HG03064 (cell line): ENCODE data around the gene HTR3B.
"Not testable (repeated sequence)": the region's sequence is repeated elsewhere in the genome, so short reads cannot be mapped to it uniquely, and the experiment has no call there.

ENCODE experiments used
- ATAC-seq: cut with Tn5 transposase; IDR thresholded peaks from one replicate; pipeline ENCODE4 v1.9.1; 2021; ENCODE audit warnings: low read depth; ENCODE audit not compliant: unreplicated experiment

HTR3B gene

DNA sequence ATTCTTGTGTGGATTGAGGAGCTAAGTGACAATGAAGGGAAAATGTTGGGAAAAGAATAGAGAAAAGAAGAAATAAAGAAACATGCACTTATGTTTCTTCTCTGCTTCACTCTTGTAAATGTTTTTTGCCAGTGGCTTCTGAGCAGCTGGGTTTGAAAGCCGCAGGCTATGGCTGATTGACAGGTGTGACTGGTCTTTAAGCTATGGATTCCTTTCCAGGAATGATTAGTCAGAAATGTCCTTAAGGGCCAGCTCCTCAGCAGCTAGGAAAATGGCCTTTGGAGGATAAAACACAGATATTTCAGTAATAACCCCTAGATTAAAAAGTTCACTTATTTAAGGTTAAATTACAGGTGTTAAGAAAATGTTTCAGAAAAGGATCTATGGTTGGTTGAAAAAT is 22.7 kb upstream of the HTR3B start:
- no peak for ATAC-seq

DNA sequence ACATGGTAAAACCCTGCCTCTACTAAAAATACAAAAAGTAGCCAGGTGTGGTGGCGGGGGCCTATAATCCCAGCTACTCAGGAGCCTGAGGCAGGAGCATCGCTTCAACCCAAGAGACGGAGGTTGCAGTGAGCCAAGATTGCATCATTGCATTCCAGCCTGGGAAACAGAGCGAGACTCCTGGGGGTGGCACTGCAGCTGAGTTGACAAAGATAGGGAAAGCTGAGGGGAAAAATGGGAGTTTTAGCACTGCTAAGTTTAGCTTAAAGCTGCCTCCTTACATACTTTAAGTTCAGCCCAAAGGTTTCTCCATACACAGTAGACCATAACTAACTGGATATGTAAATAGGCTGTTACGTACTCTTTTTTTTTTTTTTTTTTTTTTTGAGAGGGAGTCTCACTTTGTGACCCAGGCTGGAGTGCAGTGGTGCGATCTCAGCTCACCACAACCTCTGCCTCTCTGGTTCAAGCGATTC is 20.2 kb upstream of the HTR3B start:
- no peak for ATAC-seq

DNA sequence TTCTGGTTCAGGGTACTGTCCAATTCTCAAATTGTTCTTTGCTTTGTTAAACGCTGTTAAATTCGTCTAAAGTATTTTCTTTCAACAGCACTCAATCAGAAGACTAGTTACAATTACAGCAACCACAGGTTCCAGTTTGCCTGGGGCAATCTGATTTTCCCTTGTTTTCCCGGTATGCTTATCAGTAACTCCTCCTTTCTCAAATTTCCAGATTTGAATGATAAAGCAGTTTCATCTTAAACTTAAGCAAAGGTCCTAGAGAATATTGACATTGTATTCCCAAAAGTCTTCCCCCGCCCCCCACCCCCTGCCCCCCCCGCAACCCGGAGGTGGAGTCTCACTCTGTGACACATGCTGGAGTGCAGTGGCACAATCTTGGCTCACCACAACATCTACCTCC is 18.7 kb upstream of the HTR3B start:
- no peak for ATAC-seq

DNA sequence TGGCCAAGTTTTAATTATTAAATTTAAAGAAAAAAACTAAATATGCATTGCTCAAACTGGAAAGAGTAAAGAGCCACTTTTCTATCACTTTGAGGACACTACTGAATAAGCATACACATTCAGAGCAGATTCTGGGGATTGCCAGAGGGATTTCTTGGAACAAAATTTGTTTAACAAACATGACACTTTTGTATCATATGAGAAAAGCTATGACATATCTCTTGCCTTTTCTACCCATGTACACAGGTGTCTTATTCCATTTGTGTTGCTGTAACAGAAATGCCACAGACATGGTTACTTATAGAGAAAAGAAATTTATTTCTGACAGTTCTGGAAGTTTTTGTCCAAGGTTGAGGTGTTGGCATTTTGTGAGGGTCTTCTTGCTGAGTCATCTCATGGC is 15.7 kb upstream of the HTR3B start:
- ATAC-seq = no peak

DNA sequence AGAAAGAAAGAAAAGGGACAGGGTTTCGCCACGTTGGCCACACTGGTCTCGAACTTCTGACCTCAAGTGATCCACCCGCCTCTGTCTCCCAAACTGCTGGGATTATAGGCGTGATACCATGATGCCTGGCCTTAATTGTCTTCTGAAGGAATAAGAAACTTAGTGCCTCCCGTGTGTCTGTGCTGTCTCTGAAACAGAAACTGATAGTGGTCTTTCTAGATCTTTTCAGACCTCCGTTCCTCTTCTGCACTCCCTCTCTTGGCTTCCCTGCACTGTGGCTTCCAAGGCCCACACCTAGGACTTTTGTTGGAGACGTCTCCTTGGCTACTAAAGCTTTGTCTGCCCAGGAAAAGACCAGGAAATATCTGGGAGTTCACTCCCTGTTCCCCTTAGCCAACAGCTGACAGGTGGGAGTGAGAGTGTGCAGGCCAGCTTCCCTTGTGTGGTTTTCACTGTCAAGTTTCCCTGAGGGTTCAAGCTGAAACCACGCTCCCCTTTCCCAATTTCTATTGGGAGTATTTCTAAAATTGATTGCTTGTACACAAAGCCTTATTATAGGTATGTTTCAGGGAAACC is 10.1 kb upstream of the HTR3B start:
- no peak for ATAC-seq

DNA sequence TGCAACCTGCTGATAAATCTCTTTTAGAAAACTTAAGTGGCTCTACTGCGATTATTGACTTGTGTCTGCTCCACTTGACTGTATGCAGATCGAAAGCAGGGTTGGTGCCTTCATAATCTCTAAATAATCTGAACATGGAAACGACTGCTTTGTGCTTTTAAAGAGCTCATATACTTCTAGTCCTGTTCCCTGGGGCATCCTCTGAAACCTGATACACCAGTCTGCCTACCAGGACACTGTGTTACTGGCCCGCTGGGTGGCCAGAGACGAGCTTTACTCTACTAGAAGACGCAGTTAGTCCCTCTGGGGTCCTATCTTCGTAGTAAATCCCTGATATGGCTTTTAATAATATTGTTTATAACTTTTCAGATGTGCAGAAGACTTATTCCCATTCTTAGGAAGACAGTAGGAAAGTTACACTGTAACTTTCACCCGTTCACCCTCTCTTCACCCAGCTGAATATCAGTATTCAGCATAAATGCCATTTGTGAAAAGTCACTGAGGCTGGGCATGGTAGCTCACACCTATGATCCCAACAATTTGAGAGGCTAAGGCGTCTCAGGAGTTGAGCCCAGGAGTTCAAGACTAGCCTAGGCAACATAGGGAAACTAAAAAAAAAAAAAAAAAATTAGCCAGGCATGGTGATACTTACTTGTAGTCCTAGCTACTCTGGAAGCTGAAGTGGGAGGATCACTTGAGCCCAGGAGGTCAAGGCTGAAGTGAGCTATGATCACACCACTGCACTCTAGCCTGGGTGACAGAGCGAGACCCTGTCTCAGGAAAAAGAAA is 9.0 kb upstream of the HTR3B start:
- no peak for ATAC-seq

DNA sequence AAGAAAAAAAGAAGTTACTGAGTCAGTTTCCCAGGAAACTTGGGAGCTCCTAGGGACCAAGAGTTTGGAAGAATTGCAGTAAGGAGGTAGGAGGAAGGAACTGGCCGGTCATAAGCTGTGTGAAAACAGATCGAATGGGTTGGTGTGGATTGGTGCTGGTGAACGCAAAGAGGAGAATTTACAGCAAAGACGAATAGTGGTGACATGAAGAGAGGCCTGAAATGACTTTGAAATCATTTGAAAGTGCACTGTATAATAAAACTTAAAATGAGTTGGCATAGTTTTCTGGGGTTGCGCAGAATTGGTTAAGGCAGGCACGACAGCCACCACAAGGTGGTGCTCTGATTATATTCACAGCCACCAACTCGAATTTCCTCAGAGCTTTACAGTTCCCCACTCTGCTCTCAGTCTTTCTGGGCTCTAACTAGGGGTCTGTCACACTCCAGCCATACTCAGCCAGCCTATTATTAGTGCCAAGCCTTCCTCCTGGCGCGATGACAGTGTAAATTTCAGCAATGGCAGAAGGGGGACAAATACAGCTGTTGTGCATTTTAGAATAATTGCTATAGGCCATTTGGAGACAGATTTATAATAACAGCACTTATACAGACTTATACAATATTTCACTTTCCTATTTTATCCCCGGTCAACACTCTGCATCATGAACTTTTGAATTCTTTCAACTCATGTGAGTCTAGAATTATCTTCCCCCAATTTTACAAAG is 8.3 kb upstream of the HTR3B start:
- no peak for ATAC-seq

DNA sequence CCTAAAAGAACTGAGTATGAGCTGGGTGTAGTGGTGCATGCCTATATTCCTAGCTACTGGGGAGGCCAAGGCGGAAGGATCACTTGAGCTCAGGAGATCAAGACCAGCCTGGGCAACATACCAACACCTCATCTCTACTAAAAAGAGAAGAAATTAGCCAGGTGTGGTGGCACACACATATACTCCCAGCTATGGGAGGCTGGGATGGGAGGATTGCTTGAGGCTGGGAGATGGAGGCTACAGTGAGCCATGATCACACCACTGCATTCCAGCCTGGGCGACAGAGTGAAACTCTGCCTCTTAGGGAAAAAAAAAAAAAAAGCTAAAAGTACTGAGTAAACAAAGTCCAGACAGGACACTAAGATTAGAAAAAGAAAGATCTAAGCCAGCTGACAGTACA is 3.5 kb upstream of the HTR3B start:
- no peak for ATAC-seq

DNA sequence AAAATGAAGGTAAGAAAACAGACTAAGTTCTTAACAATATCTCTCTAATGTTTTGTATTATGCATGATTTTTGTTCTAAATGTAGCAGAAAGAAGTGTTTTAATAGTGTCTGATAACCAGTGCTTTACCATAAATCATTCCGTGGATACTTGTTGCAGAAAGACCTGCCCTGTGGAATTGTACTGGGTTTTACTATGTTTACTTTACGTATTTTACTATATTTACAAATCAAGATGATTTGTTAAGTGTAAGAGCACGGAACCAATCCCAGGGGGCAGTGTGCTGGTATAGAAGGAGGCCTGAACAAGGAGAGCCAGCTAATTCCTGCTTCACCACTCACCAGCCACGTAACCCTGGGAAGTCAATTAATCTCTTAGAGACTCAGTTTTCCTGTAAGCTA is 1.4 kb downstream of the HTR3B start:
- no peak for ATAC-seq

DNA sequence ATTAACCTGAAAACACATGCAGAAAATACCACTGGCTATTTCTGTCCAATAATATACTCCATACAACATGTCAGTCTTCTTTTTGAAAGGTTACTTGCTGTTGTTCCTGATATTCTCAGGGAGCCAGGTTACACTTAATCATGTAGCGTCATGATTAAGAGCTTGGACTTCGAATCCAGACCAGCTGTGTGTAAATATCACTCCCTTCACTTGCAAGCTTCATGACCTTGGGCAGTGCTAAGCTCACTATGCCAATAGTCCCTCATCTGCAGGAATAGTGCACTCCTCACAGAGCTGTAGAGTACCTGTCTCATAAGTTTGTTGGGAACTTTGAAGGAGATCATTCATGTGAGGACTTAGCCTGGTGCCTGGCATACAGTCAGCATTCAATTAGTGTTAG is 1.9 kb downstream of the HTR3B start:
- ATAC-seq = no peak

DNA sequence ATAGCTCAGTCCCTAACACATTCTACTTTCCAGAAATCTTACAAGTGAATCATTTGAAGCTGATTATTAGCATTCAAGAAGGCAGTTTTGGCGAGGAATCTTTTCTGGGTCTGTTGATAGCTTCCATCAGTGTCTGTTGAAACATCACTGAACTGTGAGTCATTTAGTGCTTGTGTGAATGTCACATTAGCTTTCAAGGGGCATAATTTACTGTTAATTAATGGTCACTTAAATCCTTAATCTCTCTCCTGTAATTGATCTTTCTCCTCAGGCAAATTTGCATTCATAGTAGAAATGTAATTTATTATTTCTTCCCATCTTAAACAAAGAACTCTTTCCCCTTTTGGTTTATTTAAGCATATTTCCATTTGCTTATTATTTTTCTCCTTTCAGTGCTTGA is 2.6 kb downstream of the HTR3B start:
- ATAC-seq = no peak

DNA sequence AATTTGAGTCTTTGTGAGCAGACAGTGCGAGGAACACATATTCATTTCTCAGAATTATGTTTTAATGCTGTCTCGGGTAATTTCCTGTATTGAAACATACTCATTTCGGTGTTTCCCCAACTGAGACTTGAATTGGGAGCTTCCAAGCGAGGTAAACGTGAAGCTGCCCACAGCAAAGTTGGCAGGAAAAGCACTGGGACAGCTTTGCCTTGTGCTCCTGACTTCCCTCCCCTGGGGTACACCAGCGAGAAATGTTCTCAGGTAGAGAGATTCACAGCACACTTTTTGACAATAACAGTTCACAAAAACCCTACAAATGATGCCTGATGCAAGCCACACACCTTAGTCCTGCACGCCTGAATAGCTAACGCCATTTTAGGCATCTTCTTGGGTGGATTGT is 3.1 kb downstream of the HTR3B start:
- ATAC-seq = no peak

DNA sequence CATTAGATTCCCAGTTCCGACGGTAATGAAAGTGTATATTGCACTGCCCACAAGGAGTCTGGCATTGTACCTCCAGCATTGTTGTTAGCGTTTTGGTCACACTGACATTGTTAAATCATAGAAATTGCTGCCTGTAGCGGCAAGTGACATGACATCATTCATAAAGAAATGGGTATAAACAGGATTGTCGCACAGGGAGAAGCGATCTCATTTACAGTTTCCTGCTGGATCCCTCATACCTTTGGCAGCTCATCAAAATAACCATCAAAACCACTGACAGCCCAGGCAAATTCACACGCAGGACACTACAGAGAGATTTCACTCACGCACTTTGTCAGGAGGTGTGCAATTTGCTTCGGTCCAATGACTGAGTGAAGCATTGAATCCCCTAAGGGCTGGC is 3.5 kb downstream of the HTR3B start:
- no peak for ATAC-seq

DNA sequence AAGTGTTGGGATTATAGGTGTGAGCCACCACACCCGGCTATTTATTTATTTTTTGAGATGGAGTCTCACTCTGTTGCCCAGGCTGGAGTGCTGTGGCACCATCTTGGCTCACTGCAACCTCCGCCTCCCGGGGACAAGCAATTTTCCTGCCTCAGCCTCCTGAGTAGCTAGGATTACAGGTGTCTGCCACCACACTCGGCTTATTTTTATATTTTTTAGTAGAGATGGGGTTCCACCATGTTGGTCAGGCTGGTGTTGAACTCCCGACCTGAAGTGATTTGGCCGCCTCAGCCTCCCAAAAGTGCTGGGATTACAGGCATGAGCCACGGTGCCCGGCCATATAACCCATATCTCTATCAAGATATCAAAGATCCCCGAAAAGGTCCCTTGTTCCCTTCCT is 6.9 kb downstream of the HTR3B start:
- ATAC-seq = not testable (repeated sequence)

DNA sequence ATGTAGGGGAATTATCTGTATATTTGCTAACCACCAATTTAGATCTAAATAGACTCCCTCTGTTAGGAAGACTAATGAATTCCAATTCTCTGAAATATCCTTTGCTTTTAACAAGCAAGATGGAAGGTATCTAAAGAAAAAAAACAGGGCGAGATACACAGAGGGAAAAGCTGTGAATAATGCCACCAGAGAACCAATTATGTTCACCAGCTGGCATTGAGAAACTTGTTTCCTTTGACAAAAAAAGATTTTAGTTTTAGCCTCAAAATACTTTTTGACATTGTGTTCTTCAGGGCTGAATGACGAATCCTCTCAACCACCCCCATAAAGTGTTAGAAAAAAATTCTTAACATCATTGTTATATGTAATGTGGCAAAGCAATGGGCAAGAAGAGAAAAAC is 19.0 kb downstream of the HTR3B start:
- ATAC-seq = no peak

DNA sequence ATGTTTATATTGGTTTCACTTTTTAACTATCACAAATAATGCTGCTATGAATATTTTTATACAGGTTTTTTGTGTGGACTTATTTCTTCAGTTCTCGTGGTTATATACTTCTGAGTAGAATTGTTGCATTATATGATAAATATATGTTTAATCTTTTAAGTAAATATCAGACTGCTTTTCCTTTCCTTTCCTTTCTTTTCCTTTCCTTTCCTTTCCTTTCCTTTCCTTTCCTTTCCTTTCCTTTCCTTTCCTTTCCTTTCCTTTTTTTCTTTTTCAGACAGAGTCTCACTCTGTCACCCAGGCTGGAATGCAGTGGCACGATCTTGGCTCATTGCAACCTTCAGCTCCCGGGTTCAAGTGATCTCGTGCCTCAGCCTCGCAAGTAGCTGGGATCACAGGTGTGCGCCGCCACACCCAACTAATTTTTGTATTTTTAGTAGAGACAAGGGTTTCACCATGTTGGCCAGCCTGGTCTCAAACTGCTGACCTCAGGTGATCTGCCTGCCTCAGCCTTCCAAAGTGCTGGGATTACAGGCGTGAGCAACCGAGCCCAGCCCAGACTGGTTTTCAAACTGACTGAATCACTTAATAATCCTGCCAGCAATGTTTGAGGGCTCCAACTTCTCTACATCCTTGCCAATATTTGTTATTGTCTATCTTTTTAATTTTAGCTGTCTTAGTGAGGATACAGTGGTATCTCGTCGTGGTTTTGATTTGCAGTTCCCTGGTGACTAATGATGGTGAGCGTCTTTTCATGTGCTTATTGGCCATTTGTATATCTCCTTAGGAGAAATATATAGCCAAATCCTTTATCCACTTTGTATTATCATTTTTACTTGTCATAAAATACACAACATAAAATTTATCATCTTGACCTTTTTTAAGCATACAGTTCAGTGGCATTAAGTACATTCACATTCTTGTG is 21.9 kb downstream of the HTR3B start:
- ATAC-seq = no peak

DNA sequence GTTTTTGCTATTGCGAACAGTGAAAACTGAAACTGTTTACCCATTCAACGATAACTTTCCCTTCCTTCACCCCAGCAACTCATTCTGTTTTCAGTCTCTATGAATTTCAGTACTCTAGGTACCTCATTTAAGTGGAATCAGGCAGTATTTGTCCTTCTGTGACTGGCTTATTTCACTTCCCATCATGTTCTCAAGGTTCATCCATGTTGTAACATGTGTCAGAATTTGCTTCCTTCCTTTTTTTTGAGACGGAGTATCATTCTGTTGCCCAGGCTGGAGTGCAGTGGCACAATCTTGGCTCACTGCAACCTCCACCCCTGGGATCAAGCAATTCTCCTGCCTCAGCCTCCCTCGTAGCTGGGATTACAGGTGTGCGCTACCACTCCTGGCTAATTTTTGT is 23.7 kb downstream of the HTR3B start:
- no peak for ATAC-seq

DNA sequence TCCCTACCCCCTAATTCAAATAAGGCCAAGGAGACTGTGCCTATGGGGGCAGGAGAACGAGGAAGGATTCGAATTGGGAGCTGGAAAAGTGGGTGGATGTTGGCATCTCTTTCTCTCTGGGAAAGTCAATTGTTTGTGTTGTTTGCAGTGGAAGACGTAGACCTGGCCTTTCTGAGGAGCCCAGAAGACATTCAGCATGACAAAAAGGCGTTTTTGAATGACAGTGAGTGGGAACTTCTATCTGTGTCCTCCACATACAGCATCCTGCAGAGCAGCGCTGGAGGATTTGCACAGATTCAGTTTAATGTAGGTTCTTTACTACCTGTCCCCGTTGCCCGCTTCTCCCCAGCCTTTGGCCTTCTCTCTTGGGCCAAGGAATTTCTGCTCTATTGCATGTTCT is 28.2 kb downstream of the HTR3B start:
- ATAC-seq = no peak

DNA sequence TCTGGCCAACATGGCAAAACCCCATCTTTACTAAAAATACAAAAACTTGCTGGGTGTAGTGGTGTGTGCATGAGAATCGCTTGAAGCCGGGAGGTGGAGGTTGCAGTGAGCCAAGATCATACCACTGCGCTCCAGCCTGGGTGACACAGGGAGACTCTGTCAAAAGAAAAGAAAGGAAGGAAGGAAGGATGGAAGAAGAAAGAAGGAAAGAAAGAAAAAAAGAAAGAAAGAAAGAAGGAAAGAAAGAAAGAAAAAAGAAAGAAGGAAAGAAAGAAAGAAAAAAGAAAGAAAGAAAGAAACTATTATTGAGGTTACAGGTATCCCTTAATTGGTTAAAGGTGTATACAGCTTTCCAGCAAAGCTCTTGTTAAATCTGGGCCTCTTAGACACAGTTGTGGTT is 29.6 kb downstream of the HTR3B start:
- ATAC-seq = not testable (repeated sequence)

DNA sequence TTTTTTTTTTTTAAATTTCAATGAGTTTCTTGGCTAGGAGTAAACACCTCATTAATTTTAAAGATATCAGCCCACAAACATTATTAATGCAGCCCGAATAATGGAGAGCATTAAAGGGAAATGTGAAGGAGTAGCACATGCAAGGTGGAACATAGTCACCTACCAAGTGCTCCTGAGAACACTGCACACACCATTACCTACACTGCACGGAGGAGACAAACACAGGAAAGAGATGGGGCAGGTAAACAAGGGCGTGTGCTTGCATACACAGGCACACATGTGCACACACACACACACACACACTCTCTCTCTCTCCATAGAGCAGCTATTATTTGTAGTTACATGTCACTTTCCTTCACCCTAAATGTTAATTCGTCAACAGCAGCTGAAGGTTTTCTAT is 30.2 kb downstream of the HTR3B start:
- no peak for ATAC-seq

DNA sequence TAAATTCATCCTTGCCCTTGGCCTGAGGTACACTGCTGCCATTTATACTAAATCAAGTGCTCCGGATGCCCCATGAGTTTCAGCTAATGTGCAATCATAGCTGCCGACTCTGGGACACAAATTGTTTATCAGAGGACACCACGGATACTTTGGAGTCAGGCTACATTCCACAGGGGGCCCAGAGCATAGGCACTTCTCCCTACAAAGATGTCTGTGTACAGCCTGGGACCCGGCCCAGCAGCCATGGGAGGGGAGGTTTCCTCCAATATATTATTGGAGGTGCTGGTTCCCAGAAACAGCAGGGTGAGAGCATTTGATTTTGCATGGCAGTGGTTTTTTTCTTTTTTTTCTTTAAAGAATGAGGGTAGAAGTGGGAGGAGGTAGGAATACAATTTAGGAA is 31.3 kb downstream of the HTR3B start:
- no peak for ATAC-seq
